ENCODE measurements around the gene GPR150.

- TF ChIP-seq CTCF (IDR thresholded peaks at IDR 0.05; ENCODE audit: low read depth, low read length) (no peak), MAX (IDR thresholded peaks at IDR 0.05; ENCODE audit: low read depth, low read length) (no peak), MYC (IDR thresholded peaks at IDR 0.05; ENCODE audit: low read depth, low read length) (no peak), POLR2A (IDR thresholded peaks at IDR 0.05; ENCODE audit: extremely low read depth, insufficient read length) (no peak)
Measured at GRCh38 chr5:95668216-95668615, 48.3 kb downstream of the GPR150 start.
